ENCODE results near the gene DESI2.

GRCh38 chr1:244713332-244713731 is 60.4 kb downstream of the DESI2 start:
- TF ChIP-seq CTCF (IDR thresholded peaks at IDR 0.05; ENCODE audit: low read length) (no peak), EZH2 (optimal IDR thresholded peaks at IDR 0.05; ENCODE audit: low read depth, low read length) (no peak), EZH2phosphoT487 (IDR thresholded peaks at IDR 0.05; ENCODE audit: low read length) (no peak)
